ENCODE results near the gene PLEK.

PLEK gene

GRCh38 chr2:68365087-68365486 is at the start of gene PLEK:
Gene PLEK (plus strand): TSS chr2:68365282. CDS start chr2:68365352, 70 bp downstream.
- H3K36me3 ChIP-seq (ENCODE audit: control insufficient read depth, low read depth, low read length): no peaks in the 10 kb centered on the region
- no peaks in the 10 kb centered on the region for H3K4me1 ChIP-seq (ENCODE audit: control insufficient read depth, low read depth, low read length)
- H3K27ac ChIP-seq (ENCODE audit: low read length): no peak within 1 kb of the TSS
- H3K9ac ChIP-seq (ENCODE audit: low read length): no peak within 1 kb of the TSS
- no peaks in the 10 kb centered on the region for H3K9me3 ChIP-seq (ENCODE audit: control insufficient read depth, low read depth, low read length)
- H3K27me3 ChIP-seq (ENCODE audit: control insufficient read depth, insufficient read depth, low read length): peaks cover 11% of the 10 kb centered on the region
- no peak within 1 kb of the TSS for H3K4me3 ChIP-seq (ENCODE audit: low read length)

- H3K9me3 ChIP-seq (ENCODE audit: control insufficient read depth, low read depth, low read length): no peaks in the 10 kb centered on the region
- H3K9ac ChIP-seq (ENCODE audit: low read length): no peak overlapping the region
- no peaks in the 10 kb centered on the region for H3K36me3 ChIP-seq (ENCODE audit: control insufficient read depth, low read depth, low read length)
- peaks cover 4% of the 10 kb centered on the region for H3K4me1 ChIP-seq (ENCODE audit: control insufficient read depth, low read depth, low read length)
- H3K4me3 ChIP-seq (ENCODE audit: low read length): no peak overlapping the region
- peaks cover 44% of the 10 kb centered on the region for H3K27me3 ChIP-seq (ENCODE audit: control insufficient read depth, insufficient read depth, low read length)
- H3K27ac ChIP-seq (ENCODE audit: low read length): no peak overlapping the region
Observed at GRCh38 chr2:68316111-68316510, 49.0 kb upstream of the PLEK start.

GRCh38 chr2:68317971-68318913 is 46.8 kb upstream of the PLEK start:
- Histone ChIP-seq H3K27ac (ENCODE audit: low read length) (no peak overlapping the region), H3K27me3 (ENCODE audit: control insufficient read depth, insufficient read depth, low read length) (peaks cover 52% of the 10 kb centered on the region), H3K9ac (ENCODE audit: low read length) (no peak overlapping the region), H3K9me3 (ENCODE audit: control insufficient read depth, low read depth, low read length) (no peaks in the 10 kb centered on the region), H3K4me1 (ENCODE audit: control insufficient read depth, low read depth, low read length) (peaks cover 4% of the 10 kb centered on the region), H3K4me3 (ENCODE audit: low read length) (peak overlapping the region; percentile 68), H3K36me3 (ENCODE audit: control insufficient read depth, low read depth, low read length) (no peaks in the 10 kb centered on the region)

- H3K9me3 ChIP-seq (ENCODE audit: control insufficient read depth, low read depth, low read length): no peaks in the 10 kb centered on the region
- peaks cover 53% of the 10 kb centered on the region for H3K27me3 ChIP-seq (ENCODE audit: control insufficient read depth, insufficient read depth, low read length)
- no peak overlapping the region for H3K27ac ChIP-seq (ENCODE audit: low read length)
- H3K36me3 ChIP-seq (ENCODE audit: control insufficient read depth, low read depth, low read length): no peaks in the 10 kb centered on the region
- H3K9ac ChIP-seq (ENCODE audit: low read length): peak overlapping the region; percentile 35
- peaks cover 4% of the 10 kb centered on the region for H3K4me1 ChIP-seq (ENCODE audit: control insufficient read depth, low read depth, low read length)
- H3K4me3 ChIP-seq (ENCODE audit: low read length): peak overlapping the region; percentile 68
Observed at GRCh38 chr2:68318914-68319397, 46.1 kb upstream of the PLEK start.

- Histone ChIP-seq H3K36me3 (ENCODE audit: control insufficient read depth, low read depth, low read length) (no peaks in the 10 kb centered on the region), H3K9me3 (ENCODE audit: control insufficient read depth, low read depth, low read length) (no peaks in the 10 kb centered on the region), H3K4me3 (ENCODE audit: low read length) (peak within 1 kb of the TSS; percentile 68), H3K4me1 (ENCODE audit: control insufficient read depth, low read depth, low read length) (peaks cover 4% of the 10 kb centered on the region), H3K27me3 (ENCODE audit: control insufficient read depth, insufficient read depth, low read length) (peaks cover 53% of the 10 kb centered on the region), H3K27ac (ENCODE audit: low read length) (no peak within 1 kb of the TSS), H3K9ac (ENCODE audit: low read length) (peak within 1 kb of the TSS; percentile 35)
Observed at GRCh38 chr2:68319398-68320117, 45.5 kb upstream of the PLEK start, which contains the start of gene CNRIP1. Gene CNRIP1 (minus strand): TSS chr2:68319949. CDS start chr2:68319400, 549 bp downstream.

- Histone ChIP-seq H3K36me3 (ENCODE audit: control insufficient read depth, low read depth, low read length) (no peaks in the 10 kb centered on the region), H3K9ac (ENCODE audit: low read length) (no peak overlapping the region), H3K27me3 (ENCODE audit: control insufficient read depth, insufficient read depth, low read length) (peaks cover 53% of the 10 kb centered on the region), H3K4me1 (ENCODE audit: control insufficient read depth, low read depth, low read length) (peaks cover 4% of the 10 kb centered on the region), H3K27ac (ENCODE audit: low read length) (no peak overlapping the region), H3K4me3 (ENCODE audit: low read length) (peak overlapping the region; percentile 68), H3K9me3 (ENCODE audit: control insufficient read depth, low read depth, low read length) (no peaks in the 10 kb centered on the region)
Observed at GRCh38 chr2:68320118-68320641, 44.9 kb upstream of the PLEK start.

- Histone ChIP-seq H3K27ac (ENCODE audit: low read length) (no peak overlapping the region), H3K27me3 (ENCODE audit: control insufficient read depth, insufficient read depth, low read length) (peaks cover 18% of the 10 kb centered on the region), H3K4me3 (ENCODE audit: low read length) (no peak overlapping the region), H3K4me1 (ENCODE audit: control insufficient read depth, low read depth, low read length) (peaks cover 3% of the 10 kb centered on the region), H3K9ac (ENCODE audit: low read length) (no peak overlapping the region), H3K36me3 (ENCODE audit: control insufficient read depth, low read depth, low read length) (no peaks in the 10 kb centered on the region), H3K9me3 (ENCODE audit: control insufficient read depth, low read depth, low read length) (no peaks in the 10 kb centered on the region)
Observed at GRCh38 chr2:68325056-68325455, 40.0 kb upstream of the PLEK start.

GRCh38 chr2:68328901-68329300 is 36.2 kb upstream of the PLEK start:
- no peak overlapping the region for H3K27ac ChIP-seq (ENCODE audit: low read length)
- no peak overlapping the region for H3K4me3 ChIP-seq (ENCODE audit: low read length)
- no peak overlapping the region for H3K9ac ChIP-seq (ENCODE audit: low read length)
- H3K36me3 ChIP-seq (ENCODE audit: control insufficient read depth, low read depth, low read length): no peaks in the 10 kb centered on the region
- H3K9me3 ChIP-seq (ENCODE audit: control insufficient read depth, low read depth, low read length): no peaks in the 10 kb centered on the region
- no peaks in the 10 kb centered on the region for H3K27me3 ChIP-seq (ENCODE audit: control insufficient read depth, insufficient read depth, low read length)
- H3K4me1 ChIP-seq (ENCODE audit: control insufficient read depth, low read depth, low read length): no peaks in the 10 kb centered on the region

- H3K9ac ChIP-seq (ENCODE audit: low read length): no peak overlapping the region
- H3K36me3 ChIP-seq (ENCODE audit: control insufficient read depth, low read depth, low read length): no peaks in the 10 kb centered on the region
- no peak overlapping the region for H3K27ac ChIP-seq (ENCODE audit: low read length)
- H3K27me3 ChIP-seq (ENCODE audit: control insufficient read depth, insufficient read depth, low read length): no peaks in the 10 kb centered on the region
- no peaks in the 10 kb centered on the region for H3K9me3 ChIP-seq (ENCODE audit: control insufficient read depth, low read depth, low read length)
- no peak overlapping the region for H3K4me3 ChIP-seq (ENCODE audit: low read length)
- no peaks in the 10 kb centered on the region for H3K4me1 ChIP-seq (ENCODE audit: control insufficient read depth, low read depth, low read length)
Observed at GRCh38 chr2:68330691-68331090, 34.4 kb upstream of the PLEK start.

- H3K27ac ChIP-seq (ENCODE audit: low read length): no peak overlapping the region
- no peaks in the 10 kb centered on the region for H3K27me3 ChIP-seq (ENCODE audit: control insufficient read depth, insufficient read depth, low read length)
- H3K36me3 ChIP-seq (ENCODE audit: control insufficient read depth, low read depth, low read length): no peaks in the 10 kb centered on the region
- no peak overlapping the region for H3K4me3 ChIP-seq (ENCODE audit: low read length)
- no peak overlapping the region for H3K9ac ChIP-seq (ENCODE audit: low read length)
- no peaks in the 10 kb centered on the region for H3K4me1 ChIP-seq (ENCODE audit: control insufficient read depth, low read depth, low read length)
- no peaks in the 10 kb centered on the region for H3K9me3 ChIP-seq (ENCODE audit: control insufficient read depth, low read depth, low read length)
Observed at GRCh38 chr2:68333009-68333408, 32.1 kb upstream of the PLEK start.

- no peak overlapping the region for H3K9ac ChIP-seq (ENCODE audit: low read length)
- no peaks in the 10 kb centered on the region for H3K4me1 ChIP-seq (ENCODE audit: control insufficient read depth, low read depth, low read length)
- no peaks in the 10 kb centered on the region for H3K36me3 ChIP-seq (ENCODE audit: control insufficient read depth, low read depth, low read length)
- H3K9me3 ChIP-seq (ENCODE audit: control insufficient read depth, low read depth, low read length): no peaks in the 10 kb centered on the region
- no peak overlapping the region for H3K27ac ChIP-seq (ENCODE audit: low read length)
- no peaks in the 10 kb centered on the region for H3K27me3 ChIP-seq (ENCODE audit: control insufficient read depth, insufficient read depth, low read length)
- no peak overlapping the region for H3K4me3 ChIP-seq (ENCODE audit: low read length)
Observed at GRCh38 chr2:68333931-68334330, 31.2 kb upstream of the PLEK start.
